NB4 (cell line): Measurements from ENCODE around the gene LEKR1.

Source experiments
- DNase-seq: peaks from one replicate; pipeline ENCODE4 v3.0.0; 2010; ENCODE audit warnings: low read depth
- H3K4me3 ChIP-seq: one replicate; pipeline ENCODE4 v1.5.1; 2011; ENCODE audit warnings: mild to moderate bottlenecking, low read depth, low read length, moderate library complexity
- CTCF ChIP-seq: IDR thresholded peaks from one replicate; pipeline ENCODE4 v1.5.1; 2012; ENCODE audit warnings: low read depth, low read length
- MYC ChIP-seq: IDR thresholded peaks from 2 replicates; pipeline ENCODE4 v1.6.1; 2011; ENCODE audit warnings: low read depth, low read length
- POLR2A ChIP-seq: IDR thresholded peaks from 2 replicates; pipeline ENCODE4 v1.6.1; 2011; ENCODE audit warnings: mild to moderate bottlenecking; ENCODE audit not compliant: insufficient read length; ENCODE audit errors: extremely low read depth
- TF ChIP-seq, protein P1 (sequence below): IDR thresholded peaks from 2 replicates; pipeline ENCODE4 v1.6.1; 2011; ENCODE audit warnings: low read depth, low read length

The LEKR1 gene

GRCh38 chr3:157056035-157056434 lies 229.9 kb downstream of the LEKR1 start:
- no peak for DNase-seq
- TF ChIP-seq, protein P1, sequence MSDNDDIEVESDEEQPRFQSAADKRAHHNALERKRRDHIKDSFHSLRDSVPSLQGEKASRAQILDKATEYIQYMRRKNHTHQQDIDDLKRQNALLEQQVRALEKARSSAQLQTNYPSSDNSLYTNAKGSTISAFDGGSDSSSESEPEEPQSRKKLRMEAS, result no peak
- TF ChIP-seq CTCF, result no peak
- no peak for TF ChIP-seq POLR2A
- TF ChIP-seq MYC, result no peak
- H3K4me3 ChIP-seq, result no peak overlapping the region

DNA sequence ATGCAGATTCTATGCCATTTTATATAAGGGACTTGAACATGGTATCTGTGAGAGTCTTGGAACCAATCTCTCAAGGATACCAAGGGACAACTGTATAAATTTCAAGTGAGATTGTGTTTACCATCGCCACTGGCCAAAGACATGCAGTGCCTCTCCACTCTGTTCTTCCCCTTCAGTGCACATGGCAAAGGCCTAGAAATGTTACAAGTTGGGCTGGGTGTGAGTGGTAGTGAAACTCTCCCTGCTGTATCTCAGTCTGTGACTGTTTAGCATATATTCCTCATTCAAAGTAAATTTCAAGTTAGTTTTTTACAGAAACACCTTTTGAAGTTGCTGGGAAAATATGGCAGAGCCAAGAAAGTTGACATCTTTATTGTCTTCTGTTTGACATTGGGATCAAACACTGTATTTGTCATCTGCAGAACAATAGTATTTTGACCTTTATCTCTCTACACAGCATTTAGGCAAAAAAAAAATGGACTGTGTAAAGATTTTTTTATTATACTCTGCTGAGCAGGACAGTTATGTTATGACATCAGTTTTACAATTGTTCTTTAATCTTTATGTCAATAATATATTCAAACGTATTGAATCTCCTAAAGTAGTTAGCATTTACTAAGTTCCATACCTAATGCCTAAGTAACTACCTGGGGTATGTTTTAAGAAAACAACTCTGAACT lies 232.4 kb downstream of the LEKR1 start:
- TF ChIP-seq, protein P1, result no peak
- TF ChIP-seq CTCF, result no peak
- no peak for TF ChIP-seq MYC
- TF ChIP-seq POLR2A, result no peak
- no peak overlapping the region for H3K4me3 ChIP-seq

DNA sequence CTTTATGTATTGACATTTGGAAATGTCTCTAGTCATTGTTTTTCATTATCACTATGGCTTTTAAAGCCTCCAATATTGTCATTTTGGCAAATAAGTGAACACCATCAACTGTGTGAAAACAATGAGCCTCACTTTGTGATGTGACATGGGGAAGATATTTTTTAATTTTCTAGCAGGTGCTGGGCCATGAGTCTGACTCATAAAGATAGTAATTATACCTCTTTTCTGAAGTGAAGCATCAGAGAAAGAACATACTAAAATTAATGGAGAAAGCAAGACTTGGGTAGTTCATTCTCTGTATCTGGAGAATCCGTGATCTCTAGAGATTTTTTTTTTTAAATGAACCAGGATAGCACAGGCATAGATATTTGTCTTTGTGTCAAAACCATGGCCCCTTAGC lies 233.0 kb downstream of the LEKR1 start:
- DNase-seq, result no peak
- no peak overlapping the region for H3K4me3 ChIP-seq
- TF ChIP-seq CTCF, result no peak
- TF ChIP-seq POLR2A, result no peak
- TF ChIP-seq MYC, result no peak
- TF ChIP-seq, protein P1, result no peak

More for the DNA sequence above, 232.4 kb downstream of the LEKR1 start:
- DNase-seq, result no peak

DNA sequence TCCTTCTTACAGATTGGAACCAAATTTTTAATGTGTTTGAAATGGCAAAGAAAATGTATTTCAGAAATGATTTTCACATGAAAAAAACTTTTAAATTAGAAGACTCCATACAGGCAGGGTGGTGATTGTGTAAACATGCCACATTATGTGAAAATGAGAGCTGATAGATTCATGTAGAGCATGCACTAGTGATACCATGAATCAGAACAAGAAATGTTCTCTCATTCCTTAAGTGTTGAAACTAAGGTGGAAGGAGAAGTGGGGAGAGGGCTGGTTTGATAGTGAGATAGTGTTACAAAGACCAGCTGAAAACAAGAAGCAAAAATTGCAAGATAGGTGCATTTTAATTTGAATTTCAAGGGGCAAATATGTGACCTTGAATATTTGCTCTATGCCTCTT lies 233.5 kb downstream of the LEKR1 start:
- no peak for DNase-seq
- TF ChIP-seq POLR2A (no peak), CTCF (no peak), MYC (no peak)
- TF ChIP-seq, protein P1, result no peak
- H3K4me3 ChIP-seq, result no peak overlapping the region

- DNase-seq, result no peak
- no peak overlapping the region for H3K4me3 ChIP-seq
- TF ChIP-seq MYC (no peak), POLR2A (no peak), CTCF (no peak)
- TF ChIP-seq, protein P1, result no peak
Measured at GRCh38 chr3:157061265-157061664, 235.1 kb downstream of the LEKR1 start.
